DND-41 (cell line): Measurements from ENCODE around the gene GALNT12.

ENCODE experiments used
- EZH2 ChIP-seq: IDR thresholded peaks from 3 replicates; pipeline ENCODE4 v1.6.1; 2012; ENCODE audit warnings: borderline replicate concordance, low read depth, mild to moderate bottlenecking, moderate library complexity, low read length, inconsistent platforms; ENCODE audit not compliant: severe bottlenecking
- TF ChIP-seq, protein P1 (sequence below): IDR thresholded peaks from 2 replicates; pipeline ENCODE4 v1.5.1; 2012; ENCODE audit warnings: borderline replicate concordance, low read length, moderate library complexity, mild to moderate bottlenecking; ENCODE audit not compliant: poor library complexity, severe bottlenecking; ENCODE audit errors: extremely low read depth

DNA sequence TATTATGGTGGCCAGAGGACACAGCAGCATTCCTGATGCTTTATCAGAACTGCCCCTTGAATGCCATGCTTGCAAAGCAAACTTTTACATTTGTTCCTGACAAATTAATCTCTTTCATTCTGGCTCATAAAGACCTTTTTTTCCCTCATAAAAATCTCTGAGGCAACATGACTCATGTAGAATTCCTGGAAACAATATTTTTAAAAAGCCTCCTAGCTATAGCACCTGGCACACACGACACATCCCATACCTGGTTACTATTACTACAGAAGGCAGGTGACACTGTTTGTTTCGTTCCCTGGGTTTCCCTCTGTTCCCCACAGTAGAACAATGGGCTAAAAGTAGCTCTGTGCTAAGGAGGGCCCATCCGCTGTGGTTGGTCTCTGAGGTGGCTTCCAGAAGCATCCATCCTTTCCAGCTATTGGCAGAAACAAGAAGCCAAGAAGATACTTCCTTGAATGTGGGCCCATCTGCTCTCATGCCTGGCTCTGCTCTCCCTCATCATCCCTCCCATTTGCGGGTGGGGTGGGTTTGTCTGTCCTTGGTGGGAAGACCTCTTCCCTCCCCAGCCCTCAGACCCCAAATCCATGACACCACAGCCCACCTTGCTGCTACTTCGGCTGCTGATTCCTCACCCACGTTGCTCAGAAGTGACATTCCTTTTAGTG lies 59.1 kb downstream of the GALNT12 start:
- TF ChIP-seq, protein P1, sequence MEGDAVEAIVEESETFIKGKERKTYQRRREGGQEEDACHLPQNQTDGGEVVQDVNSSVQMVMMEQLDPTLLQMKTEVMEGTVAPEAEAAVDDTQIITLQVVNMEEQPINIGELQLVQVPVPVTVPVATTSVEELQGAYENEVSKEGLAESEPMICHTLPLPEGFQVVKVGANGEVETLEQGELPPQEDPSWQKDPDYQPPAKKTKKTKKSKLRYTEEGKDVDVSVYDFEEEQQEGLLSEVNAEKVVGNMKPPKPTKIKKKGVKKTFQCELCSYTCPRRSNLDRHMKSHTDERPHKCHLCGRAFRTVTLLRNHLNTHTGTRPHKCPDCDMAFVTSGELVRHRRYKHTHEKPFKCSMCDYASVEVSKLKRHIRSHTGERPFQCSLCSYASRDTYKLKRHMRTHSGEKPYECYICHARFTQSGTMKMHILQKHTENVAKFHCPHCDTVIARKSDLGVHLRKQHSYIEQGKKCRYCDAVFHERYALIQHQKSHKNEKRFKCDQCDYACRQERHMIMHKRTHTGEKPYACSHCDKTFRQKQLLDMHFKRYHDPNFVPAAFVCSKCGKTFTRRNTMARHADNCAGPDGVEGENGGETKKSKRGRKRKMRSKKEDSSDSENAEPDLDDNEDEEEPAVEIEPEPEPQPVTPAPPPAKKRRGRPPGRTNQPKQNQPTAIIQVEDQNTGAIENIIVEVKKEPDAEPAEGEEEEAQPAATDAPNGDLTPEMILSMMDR, result no peak
- no peak for TF ChIP-seq EZH2
